Activated naive CD4-positive, alpha-beta T cell treated with anti-CD3 and anti-CD28 coated beads for 36 hours (primary cell): ENCODE data around the gene EPHB3. TPM values are rescaled to one million over a fixed set of nuclear protein-coding genes. Genes with fewer than 3 reads are reported as not detected.
"Not testable (repeated sequence)": the region's sequence is repeated elsewhere in the genome, so short reads cannot be mapped to it uniquely, and the experiment has no call there.

ENCODE experiments used
- CTCF ChIA-PET: fragments of 350-600 bp; sonication (Branson Sonifier 250); formaldehyde crosslinking; loops from one replicate; lab custom pipeline; 2021; ENCODE audit warnings: antibody characterized with exemption; lab: Charles Lee
- DNase-seq: peaks from one replicate; pipeline ENCODE4 v3.0.0-alpha.2; 2020
- H3K27ac Mint-ChIP-seq: one replicate; pipeline ENCODE4 v1.8.0; 2021; ENCODE audit warnings: mild to moderate bottlenecking, mixed read lengths
- H3K27me3 Mint-ChIP-seq: one replicate; pipeline ENCODE4 v1.8.0; 2021; ENCODE audit warnings: low read depth, mixed read lengths
- H3K36me3 Mint-ChIP-seq: one replicate; pipeline ENCODE4 v1.8.0; 2021; ENCODE audit warnings: low read depth, mixed read lengths
- H3K4me1 Mint-ChIP-seq: one replicate; pipeline ENCODE4 v1.8.0; 2021; ENCODE audit warnings: low read depth, mixed read lengths
- H3K4me3 Mint-ChIP-seq: one replicate; pipeline ENCODE4 v1.8.0; 2021; ENCODE audit warnings: mild to moderate bottlenecking, moderate library complexity, mixed read lengths
- H3K9me3 Mint-ChIP-seq: one replicate; pipeline ENCODE4 v1.8.0; 2021; ENCODE audit warnings: mixed read lengths
- intact Hi-C: fragments of 100-400 bp; cut with micrococcal nuclease; formaldehyde crosslinking; loops from one replicate; pipeline ENCODE4 v1.15.1; 2023
- total RNA-seq, 2 experiments: library from RNA; stranded (reverse); gene quantifications; one replicate each; pipeline ENCODE4 v1.2.3, GENCODE V29; 2021

Gene EPHB3
- total RNA-seq, 2 experiments from 2014 or later = not detected

GRCh38 chr3:184609476-184610244, 48.1 kb downstream of the EPHB3 start:
- intact Hi-C loops = no loop called here
- Mint-ChIP-seq H3K9me3 (no peaks in the 10 kb centered on the region), H3K36me3 (no peaks in the 10 kb centered on the region), H3K27me3 (peaks cover 14% of the 10 kb centered on the region), H3K27ac (no peak overlapping the region), H3K4me3 (no peak overlapping the region), H3K4me1 (peaks cover 17% of the 10 kb centered on the region)
- DNase-seq = no peak
- CTCF ChIA-PET = interaction anchor here (0.5 kb wide), 1 partner anchor 918 kb away, joined by 3 read pairs; no protein-coding TSS in a partner anchor

- peaks cover 15% of the 10 kb centered on the region for H3K4me1 Mint-ChIP-seq
- no peak for DNase-seq
- no peak overlapping the region for H3K4me3 Mint-ChIP-seq
- H3K27ac Mint-ChIP-seq = no peak overlapping the region
- no peaks in the 10 kb centered on the region for H3K36me3 Mint-ChIP-seq
- H3K27me3 Mint-ChIP-seq = peaks cover 7% of the 10 kb centered on the region
- CTCF ChIA-PET = no interaction called here
- intact Hi-C loops = no loop called here
- no peaks in the 10 kb centered on the region for H3K9me3 Mint-ChIP-seq
These were observed 48.8 kb downstream of the EPHB3 start for GRCh38 chr3:184610245-184610871.

GRCh38 chr3:184611607-184612281, 50.2 kb downstream of the EPHB3 start:
- Mint-ChIP-seq H3K9me3 (no peaks in the 10 kb centered on the region), H3K27ac (no peak overlapping the region), H3K4me3 (no peak overlapping the region), H3K27me3 (no peaks in the 10 kb centered on the region), H3K36me3 (no peaks in the 10 kb centered on the region), H3K4me1 (peaks cover 15% of the 10 kb centered on the region)
- intact Hi-C loops = no loop called here
- no peak for DNase-seq
- CTCF ChIA-PET = no interaction called here

- Mint-ChIP-seq H3K9me3 (no peaks in the 10 kb centered on the region), H3K27me3 (no peaks in the 10 kb centered on the region), H3K36me3 (no peaks in the 10 kb centered on the region), H3K4me3 (no peak overlapping the region), H3K4me1 (peaks cover 13% of the 10 kb centered on the region), H3K27ac (no peak overlapping the region)
- intact Hi-C loops = no loop called here
- CTCF ChIA-PET = no interaction called here
- no peak for DNase-seq
These were observed 53.8 kb downstream of the EPHB3 start for GRCh38 chr3:184615396-184615795.

- no peak for DNase-seq
- CTCF ChIA-PET = no interaction called here
- no peaks in the 10 kb centered on the region for H3K27me3 Mint-ChIP-seq
These were observed 54.9 kb downstream of the EPHB3 start for GRCh38 chr3:184616436-184616835.

GRCh38 chr3:184617306-184617705, 55.7 kb downstream of the EPHB3 start:
- H3K4me3 Mint-ChIP-seq, CTCF ChIA-PET: not testable (repeated sequence)

More at GRCh38 chr3:184616436-184616835, 54.9 kb downstream of the EPHB3 start:
- intact Hi-C loops = no loop called here
- Mint-ChIP-seq H3K36me3 (no peaks in the 10 kb centered on the region), H3K4me3 (no peak overlapping the region), H3K4me1 (peaks cover 13% of the 10 kb centered on the region), H3K27ac (no peak overlapping the region), H3K9me3 (no peaks in the 10 kb centered on the region)

GRCh38 chr3:184618811-184619210, 57.2 kb downstream of the EPHB3 start:
- no peaks in the 10 kb centered on the region for H3K36me3 Mint-ChIP-seq
- no peak overlapping the region for H3K4me3 Mint-ChIP-seq
- peaks cover 13% of the 10 kb centered on the region for H3K4me1 Mint-ChIP-seq
- H3K27me3 Mint-ChIP-seq = no peaks in the 10 kb centered on the region
- DNase-seq = no peak
- no peaks in the 10 kb centered on the region for H3K9me3 Mint-ChIP-seq
- CTCF ChIA-PET = no interaction called here
- no peak overlapping the region for H3K27ac Mint-ChIP-seq
- intact Hi-C loops = no loop called here

More at GRCh38 chr3:184617306-184617705, 55.7 kb downstream of the EPHB3 start:
- H3K36me3 Mint-ChIP-seq, H3K27ac Mint-ChIP-seq, H3K9me3 Mint-ChIP-seq, H3K27me3 Mint-ChIP-seq, intact Hi-C loops, DNase-seq: not testable (repeated sequence)
- peaks cover 13% of the 10 kb centered on the region for H3K4me1 Mint-ChIP-seq

- H3K27me3 Mint-ChIP-seq = no peaks in the 10 kb centered on the region
- H3K9me3 Mint-ChIP-seq = no peaks in the 10 kb centered on the region
- H3K4me1 Mint-ChIP-seq = peaks cover 13% of the 10 kb centered on the region
- no peak overlapping the region for H3K27ac Mint-ChIP-seq
- DNase-seq = no peak
- no peak overlapping the region for H3K4me3 Mint-ChIP-seq
- intact Hi-C loops = no loop called here
- CTCF ChIA-PET = interaction anchor here (0.9 kb wide), 1 partner anchor 158 kb away, joined by 3 read pairs; no protein-coding TSS in a partner anchor
- H3K36me3 Mint-ChIP-seq = no peaks in the 10 kb centered on the region
These were observed 57.8 kb downstream of the EPHB3 start for GRCh38 chr3:184619369-184619768.

GRCh38 chr3:184619787-184620430, 58.3 kb downstream of the EPHB3 start:
- H3K9me3 Mint-ChIP-seq = no peaks in the 10 kb centered on the region
- H3K27me3 Mint-ChIP-seq = no peaks in the 10 kb centered on the region
- H3K36me3 Mint-ChIP-seq = no peaks in the 10 kb centered on the region
- peaks cover 13% of the 10 kb centered on the region for H3K4me1 Mint-ChIP-seq
- no peak overlapping the region for H3K4me3 Mint-ChIP-seq
- no peak overlapping the region for H3K27ac Mint-ChIP-seq
- CTCF ChIA-PET = interaction anchor here (0.9 kb wide), 1 partner anchor 158 kb away, joined by 3 read pairs; no protein-coding TSS in a partner anchor
- no peak for DNase-seq
- intact Hi-C loops = no loop called here

- Mint-ChIP-seq H3K36me3 (no peaks in the 10 kb centered on the region), H3K27ac (no peak overlapping the region), H3K4me1 (peaks cover 13% of the 10 kb centered on the region), H3K4me3 (no peak overlapping the region), H3K9me3 (no peaks in the 10 kb centered on the region), H3K27me3 (no peaks in the 10 kb centered on the region)
- CTCF ChIA-PET = interaction anchor here (0.9 kb wide), 1 partner anchor 157 kb away, joined by 3 read pairs; no protein-coding TSS in a partner anchor
- DNase-seq = no peak
- intact Hi-C loops = no loop called here
These were observed 59.0 kb downstream of the EPHB3 start for GRCh38 chr3:184620475-184621119.

GRCh38 chr3:184622156-184622555, 60.6 kb downstream of the EPHB3 start:
- intact Hi-C loops, H3K4me3 Mint-ChIP-seq, DNase-seq, H3K9me3 Mint-ChIP-seq, H3K36me3 Mint-ChIP-seq, H3K27me3 Mint-ChIP-seq, H3K27ac Mint-ChIP-seq, CTCF ChIA-PET: not testable (repeated sequence)
- peaks cover 13% of the 10 kb centered on the region for H3K4me1 Mint-ChIP-seq
